ENCODE results near the gene NOTCH1. TPM values are rescaled to one million over a fixed set of nuclear protein-coding genes. Genes with fewer than 3 reads are reported as not detected.

Gene NOTCH1
- total RNA-seq, 2 experiments from 2014 or later, result 17.6 to 17.9 TPM

DNA sequence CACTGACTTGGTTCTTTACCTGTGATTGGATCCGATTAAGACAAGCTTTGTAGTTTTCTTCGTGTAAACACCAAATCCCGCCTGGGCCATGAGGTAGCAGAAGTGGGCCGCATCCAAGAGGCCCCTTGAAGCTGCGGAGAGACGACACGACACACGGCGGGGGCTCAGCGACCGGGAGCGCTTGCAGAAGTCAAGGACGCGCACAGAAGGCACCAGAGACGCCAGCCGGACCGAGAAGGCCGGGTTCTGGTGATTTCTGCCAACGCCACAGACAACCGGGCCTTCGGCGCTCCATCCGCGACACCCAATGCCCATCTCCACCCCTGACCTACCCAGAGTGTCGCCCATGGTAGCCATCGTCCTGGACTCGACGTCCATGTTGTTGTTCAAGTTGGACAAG, 86.4 kb downstream of the NOTCH1 start:
- Histone ChIP-seq H3K4me2 (ENCODE audit: low read length) (no peak overlapping the region), H4K20me1 (ENCODE audit: insufficient read depth, low read length) (no peaks in the 10 kb centered on the region), H3K4me1 (ENCODE audit: insufficient read depth, low read length, poor library complexity, severe bottlenecking) (no peaks in the 10 kb centered on the region), H3K79me2 (ENCODE audit: insufficient read depth, low read depth, low read length) (no peaks in the 10 kb centered on the region), H3K4me3 (ENCODE audit: low read depth, low read length, poor library complexity, severe bottlenecking) (no peak overlapping the region), H3K9me3 (ENCODE audit: low read length) (no peaks in the 10 kb centered on the region), H2AFZ (ENCODE audit: low read length) (no peak overlapping the region), H3K9me2 (ENCODE audit: insufficient read depth, low read length) (no peaks in the 10 kb centered on the region), H3K27ac (ENCODE audit: low read depth, low read length, poor library complexity, severe bottlenecking) (no peak overlapping the region), H3K36me3 (ENCODE audit: insufficient read depth, low read length) (peaks cover 92% of the 10 kb centered on the region)
- TF ChIP-seq, protein P1, sequence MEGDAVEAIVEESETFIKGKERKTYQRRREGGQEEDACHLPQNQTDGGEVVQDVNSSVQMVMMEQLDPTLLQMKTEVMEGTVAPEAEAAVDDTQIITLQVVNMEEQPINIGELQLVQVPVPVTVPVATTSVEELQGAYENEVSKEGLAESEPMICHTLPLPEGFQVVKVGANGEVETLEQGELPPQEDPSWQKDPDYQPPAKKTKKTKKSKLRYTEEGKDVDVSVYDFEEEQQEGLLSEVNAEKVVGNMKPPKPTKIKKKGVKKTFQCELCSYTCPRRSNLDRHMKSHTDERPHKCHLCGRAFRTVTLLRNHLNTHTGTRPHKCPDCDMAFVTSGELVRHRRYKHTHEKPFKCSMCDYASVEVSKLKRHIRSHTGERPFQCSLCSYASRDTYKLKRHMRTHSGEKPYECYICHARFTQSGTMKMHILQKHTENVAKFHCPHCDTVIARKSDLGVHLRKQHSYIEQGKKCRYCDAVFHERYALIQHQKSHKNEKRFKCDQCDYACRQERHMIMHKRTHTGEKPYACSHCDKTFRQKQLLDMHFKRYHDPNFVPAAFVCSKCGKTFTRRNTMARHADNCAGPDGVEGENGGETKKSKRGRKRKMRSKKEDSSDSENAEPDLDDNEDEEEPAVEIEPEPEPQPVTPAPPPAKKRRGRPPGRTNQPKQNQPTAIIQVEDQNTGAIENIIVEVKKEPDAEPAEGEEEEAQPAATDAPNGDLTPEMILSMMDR (conservative IDR thresholded peaks at IDR 0.05; ENCODE audit: low read length), result no peak
- no peak for TF ChIP-seq EZH2phosphoT487 (IDR thresholded peaks at IDR 0.05; ENCODE audit: borderline replicate concordance, low read depth, low read length)
- DNase-seq (ENCODE audit: low spot score), result no peak
- intact Hi-C loops (cut with micrococcal nuclease; ENCODE audit: unreplicated experiment), result no loop called here
- POLR2A ChIA-PET, result no interaction called here
- no TSS peak for BruUV-seq (replicated peaks)
- CTCF ChIA-PET (ENCODE audit: unreplicated experiment), result no interaction called here

DNA sequence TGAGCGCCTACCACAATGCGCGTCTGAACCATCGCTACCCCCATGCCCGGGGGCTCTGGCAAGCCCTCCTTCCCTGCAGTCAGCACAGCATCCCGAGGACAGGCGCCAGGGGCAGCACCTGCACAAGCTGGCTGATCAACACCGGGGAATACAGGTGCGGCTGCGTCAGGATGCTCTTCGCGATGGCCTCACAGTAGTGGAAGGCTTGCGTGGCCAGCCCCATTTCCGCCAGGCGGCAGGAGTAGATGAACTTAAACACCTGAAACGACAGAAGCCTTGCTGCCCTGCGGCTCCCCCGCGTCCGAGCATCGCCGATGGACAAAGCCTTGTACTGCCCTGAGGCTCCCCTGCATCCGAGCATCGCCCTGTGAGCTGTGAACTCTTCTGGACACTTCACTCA, 88.5 kb downstream of the NOTCH1 start:
- Histone ChIP-seq H3K36me3 (ENCODE audit: insufficient read depth, low read length) (peaks cover 86% of the 10 kb centered on the region), H3K4me1 (ENCODE audit: insufficient read depth, low read length, poor library complexity, severe bottlenecking) (no peaks in the 10 kb centered on the region), H3K9me2 (ENCODE audit: insufficient read depth, low read length) (no peaks in the 10 kb centered on the region), H3K4me2 (ENCODE audit: low read length) (no peak overlapping the region), H2AFZ (ENCODE audit: low read length) (no peak overlapping the region), H3K9me3 (ENCODE audit: low read length) (no peaks in the 10 kb centered on the region), H3K4me3 (ENCODE audit: low read depth, low read length, poor library complexity, severe bottlenecking) (no peak overlapping the region), H3K27ac (ENCODE audit: low read depth, low read length, poor library complexity, severe bottlenecking) (no peak overlapping the region), H3K79me2 (ENCODE audit: insufficient read depth, low read depth, low read length) (no peaks in the 10 kb centered on the region), H4K20me1 (ENCODE audit: insufficient read depth, low read length) (no peaks in the 10 kb centered on the region)
- POLR2A ChIA-PET, result no interaction called here
- TF ChIP-seq, protein P1 (conservative IDR thresholded peaks at IDR 0.05; ENCODE audit: low read length), result no peak
- no peak for TF ChIP-seq EZH2phosphoT487 (IDR thresholded peaks at IDR 0.05; ENCODE audit: borderline replicate concordance, low read depth, low read length)
- intact Hi-C loops (cut with micrococcal nuclease; ENCODE audit: unreplicated experiment), result no loop called here
- BruUV-seq (replicated peaks), result no TSS peak
- CTCF ChIA-PET (ENCODE audit: unreplicated experiment), result no interaction called here
- DNase-seq (ENCODE audit: low spot score), result no peak

DNA sequence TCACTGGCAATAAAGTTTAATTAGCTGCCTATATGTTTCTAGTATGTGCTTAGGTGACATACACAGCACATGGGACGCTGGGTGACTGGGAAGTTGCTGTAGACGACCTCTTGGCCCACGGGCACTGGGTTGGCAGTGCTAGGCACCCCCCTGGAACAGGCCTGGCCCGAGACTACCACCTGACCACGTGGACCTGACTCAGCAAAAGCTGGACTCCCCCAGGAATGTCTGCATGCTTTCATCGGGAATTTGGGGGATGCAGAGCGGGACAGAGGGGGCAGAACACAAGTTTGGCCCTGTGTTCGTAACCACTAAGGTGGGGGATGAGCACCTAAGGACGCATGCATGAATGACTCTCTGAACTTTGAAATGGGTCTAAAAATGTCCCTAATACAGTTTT, 89.6 kb downstream of the NOTCH1 start:
- TF ChIP-seq, protein P1 (conservative IDR thresholded peaks at IDR 0.05; ENCODE audit: low read length), result no peak
- no peak for TF ChIP-seq EZH2phosphoT487 (IDR thresholded peaks at IDR 0.05; ENCODE audit: borderline replicate concordance, low read depth, low read length)
- no peak for DNase-seq (ENCODE audit: low spot score)
- intact Hi-C loops (cut with micrococcal nuclease; ENCODE audit: unreplicated experiment), result no loop called here
- H3K4me3 ChIP-seq (ENCODE audit: low read depth, low read length, poor library complexity, severe bottlenecking), result no peak overlapping the region
- no peaks in the 10 kb centered on the region for H3K79me2 ChIP-seq (ENCODE audit: insufficient read depth, low read depth, low read length)
- ChIA-PET POLR2A (no interaction called here), CTCF (ENCODE audit: unreplicated experiment) (no interaction called here)
- H3K4me2 ChIP-seq (ENCODE audit: low read length), result no peak overlapping the region
- no peaks in the 10 kb centered on the region for H4K20me1 ChIP-seq (ENCODE audit: insufficient read depth, low read length)
- no peaks in the 10 kb centered on the region for H3K4me1 ChIP-seq (ENCODE audit: insufficient read depth, low read length, poor library complexity, severe bottlenecking)
- no peaks in the 10 kb centered on the region for H3K9me3 ChIP-seq (ENCODE audit: low read length)
- H2AFZ ChIP-seq (ENCODE audit: low read length), result no peak overlapping the region
- BruUV-seq (replicated peaks), result no TSS peak
- peaks cover 85% of the 10 kb centered on the region for H3K36me3 ChIP-seq (ENCODE audit: insufficient read depth, low read length)
- no peak overlapping the region for H3K27ac ChIP-seq (ENCODE audit: low read depth, low read length, poor library complexity, severe bottlenecking)
- no peaks in the 10 kb centered on the region for H3K9me2 ChIP-seq (ENCODE audit: insufficient read depth, low read length)
